ENCODE data around the gene CCL4.
"Not testable (repeated sequence)": the region's sequence is repeated elsewhere in the genome, so short reads cannot be mapped to it uniquely, and the experiment has no call there.

Gene CCL4

GRCh38 chr17:36103401-36103975 is at the start of gene CCL4:
Gene CCL4, plus strand, starts transcription at chr17:36103827. Its CDS starts 79 bp downstream, at chr17:36103906.
- H3K4me3 ChIP-seq (replicated peaks in 1 of 2; ENCODE audit: low read depth in 2 of 2, low read length in 2 of 2); DNase-seq (ENCODE audit: low read depth in 2 of 2): not testable (repeated sequence)

- TF ChIP-seq CTCF (IDR thresholded peaks at IDR 0.05; ENCODE audit: low read depth, low read length) = no peak
- DNase-seq (ENCODE audit: low read depth in 2 of 2) = no peak
These were observed 48.5 kb upstream of the CCL4 start for GRCh38 chr17:36055171-36055570.

GRCh38 chr17:36055921-36056520 is 47.6 kb upstream of the CCL4 start:
- no peak for DNase-seq (ENCODE audit: low read depth in 2 of 2)
- no peak overlapping the region for H3K4me3 ChIP-seq (replicated peaks in 1 of 2; ENCODE audit: low read depth in 2 of 2, low read length in 2 of 2)
- no peak for TF ChIP-seq CTCF (IDR thresholded peaks at IDR 0.05; ENCODE audit: low read depth, low read length)

More at GRCh38 chr17:36055171-36055570, 48.5 kb upstream of the CCL4 start:
- no peak overlapping the region for H3K4me3 ChIP-seq (replicated peaks in 1 of 2; ENCODE audit: low read depth in 2 of 2, low read length in 2 of 2)

GRCh38 chr17:36057911-36058310 is 45.7 kb upstream of the CCL4 start:
- no peak overlapping the region for H3K4me3 ChIP-seq (replicated peaks in 1 of 2; ENCODE audit: low read depth in 2 of 2, low read length in 2 of 2)
- no peak for TF ChIP-seq CTCF (IDR thresholded peaks at IDR 0.05; ENCODE audit: low read depth, low read length)
- DNase-seq (ENCODE audit: low read depth in 2 of 2) = no peak

- no peak overlapping the region for H3K4me3 ChIP-seq (replicated peaks in 1 of 2; ENCODE audit: low read depth in 2 of 2, low read length in 2 of 2)
- no peak for DNase-seq (ENCODE audit: low read depth in 2 of 2)
- no peak for TF ChIP-seq CTCF (IDR thresholded peaks at IDR 0.05; ENCODE audit: low read depth, low read length)
These were observed 44.2 kb upstream of the CCL4 start for GRCh38 chr17:36059406-36059805.

GRCh38 chr17:36060816-36061215 is 42.8 kb upstream of the CCL4 start:
- no peak for TF ChIP-seq CTCF (IDR thresholded peaks at IDR 0.05; ENCODE audit: low read depth, low read length)
- DNase-seq (ENCODE audit: low read depth in 2 of 2) = no peak

GRCh38 chr17:36063786-36064541 is 39.7 kb upstream of the CCL4 start, which contains the start of gene CCL18:
Gene CCL18, plus strand, starts transcription at chr17:36064272. Its CDS starts 71 bp downstream, at chr17:36064343.
- no peak within 1 kb of the TSS for H3K4me3 ChIP-seq (replicated peaks in 1 of 2; ENCODE audit: low read depth in 2 of 2, low read length in 2 of 2)
- DNase-seq (ENCODE audit: low read depth in 2 of 2) = no peak
- TF ChIP-seq CTCF (IDR thresholded peaks at IDR 0.05; ENCODE audit: low read depth, low read length) = no peak

More at GRCh38 chr17:36060816-36061215, 42.8 kb upstream of the CCL4 start:
- no peak overlapping the region for H3K4me3 ChIP-seq (replicated peaks in 1 of 2; ENCODE audit: low read depth in 2 of 2, low read length in 2 of 2)

All from cardiac fibroblast (primary cell).